Activated CD4-positive, alpha-beta T cell treated with anti-CD3 and anti-CD28 coated beads for 36 hours (primary cell): ENCODE data around the gene CTDSPL2. TPM values are rescaled to one million over a fixed set of nuclear protein-coding genes. Genes with fewer than 3 reads are reported as not detected.

Experiments used
- ATAC-seq: fragments of 200-7000 bp; cut with Tn5 transposase; one replicate; pipeline ENCODE4 v1.10.0; 2021; ENCODE audit warnings: mild to moderate bottlenecking, moderate library complexity
- CTCF ChIA-PET: fragments of 350-600 bp; sonication (Branson Sonifier 250); formaldehyde crosslinking; loops from one replicate; lab custom pipeline; 2021; ENCODE audit warnings: antibody characterized with exemption; lab: Charles Lee
- POLR2A ChIA-PET: fragments of 350-600 bp; sonication (Branson Sonifier 250); formaldehyde crosslinking; loops from one replicate; lab custom pipeline; 2021; ENCODE audit warnings: antibody characterized with exemption, inconsistent platforms; lab: Charles Lee
- DNase-seq: peaks from one replicate; pipeline ENCODE4 v3.0.0-alpha.2; 2020
- H3K27ac Mint-ChIP-seq: one replicate; pipeline ENCODE4 v1.8.0; 2021; ENCODE audit warnings: mixed read lengths
- H3K27me3 Mint-ChIP-seq: one replicate; pipeline ENCODE4 v1.8.0; 2021; ENCODE audit warnings: mixed read lengths
- H3K36me3 Mint-ChIP-seq: one replicate; pipeline ENCODE4 v1.8.0; 2021; ENCODE audit warnings: low read depth, mixed read lengths
- H3K4me1 Mint-ChIP-seq: one replicate; pipeline ENCODE4 v1.8.0; 2021; ENCODE audit warnings: mixed read lengths
- H3K4me3 Mint-ChIP-seq: one replicate; pipeline ENCODE4 v1.8.0; 2021; ENCODE audit warnings: mild to moderate bottlenecking, moderate library complexity, mixed read lengths
- H3K9me3 Mint-ChIP-seq: one replicate; pipeline ENCODE4 v1.8.0; 2021; ENCODE audit warnings: low read depth, mixed read lengths
- intact Hi-C, 2 experiments: fragments of 100-400 bp; cut with DNase I in 1 of 2; cut with micrococcal nuclease in 1 of 2; formaldehyde crosslinking; loops; one replicate each; pipeline versions ENCODE4 v1.14.2 to v1.15.1; 2022 to 2024; cut with DNase I, micrococcal nuclease
- total RNA-seq, 2 experiments: library from RNA; stranded (reverse); gene quantifications; one replicate each; pipeline ENCODE4 v1.2.3, GENCODE V29; 2021

Gene CTDSPL2
- 100 to 1,000 TPM in 1 of 2 experiments, 10 to 100 TPM in 1; 80.7 to 107 TPM for total RNA-seq

- ChIA-PET CTCF (interaction anchor here (0.6 to 3.1 kb wide), 19 partner anchors 9 to 707 kb away, joined by 3 to 17 read pairs (median 3); partner anchors contain the start of gene GOLM2), POLR2A (interaction anchor here (0.6 to 2.7 kb wide), 11 partner anchors 9 to 286 kb away, joined by 3 to 26 read pairs (median 5); partner anchors contain the start of genes EIF3J, FRMD5 and GOLM2)
- Mint-ChIP-seq H3K4me3 (peak within 1 kb of the TSS; percentile 98), H3K27me3 (no peaks in the 10 kb centered on the region), H3K27ac (peak within 1 kb of the TSS; percentile 99), H3K36me3 (peaks cover 13% of the 10 kb centered on the region), H3K9me3 (no peaks in the 10 kb centered on the region), H3K4me1 (peaks cover 36% of the 10 kb centered on the region)
- peak; percentile 98 for ATAC-seq
- intact Hi-C loops = loop anchor here (1.0 to 5.0 kb wide), 14 partner anchors 40 to 976 kb away; partner anchors contain the start of genes EIF3J (in 2 of the 2), GOLM2 (in 2 of the 2), B2M (in 1 of the 2) and PATL2 (in 1 of the 2)
- peak; percentile 97 for DNase-seq
These were observed at the start of gene CTDSPL2 for GRCh38 chr15:44426975-44427755. TSS of gene CTDSPL2 (plus strand) at chr15:44427629. CDS start at chr15:44459015, 31,386 bp downstream.

DNA sequence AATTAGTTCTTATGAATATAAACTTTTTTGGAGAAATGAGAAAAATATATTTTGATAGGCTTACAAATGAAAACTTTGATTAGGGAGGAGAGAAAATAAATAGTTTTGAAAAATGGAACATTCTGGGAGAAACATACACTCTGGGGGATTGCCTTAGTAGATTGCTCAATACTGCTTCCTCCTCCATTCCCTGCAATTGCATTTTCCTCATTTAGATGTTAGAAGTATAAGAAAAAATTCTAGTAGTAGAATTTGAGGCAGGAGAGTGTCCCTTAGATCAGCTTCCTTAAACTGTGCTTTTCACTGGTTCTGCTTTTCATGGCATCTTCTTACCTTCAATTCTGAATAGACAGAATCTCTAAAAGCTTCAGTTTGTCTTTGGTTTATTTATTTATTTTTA is 46.2 kb upstream of the CTDSPL2 start:
- intact Hi-C loops = no loop called here
- H3K4me1 Mint-ChIP-seq = peaks cover 6% of the 10 kb centered on the region
- no peaks in the 10 kb centered on the region for H3K9me3 Mint-ChIP-seq
- H3K27me3 Mint-ChIP-seq = no peaks in the 10 kb centered on the region
- DNase-seq (no peak), ATAC-seq (no peak)
- POLR2A ChIA-PET = no interaction called here
- H3K27ac Mint-ChIP-seq = no peak overlapping the region
- H3K36me3 Mint-ChIP-seq = peaks cover 17% of the 10 kb centered on the region
- no peak overlapping the region for H3K4me3 Mint-ChIP-seq
- CTCF ChIA-PET = no interaction called here

GRCh38 chr15:44385344-44385942 is 42.0 kb upstream of the CTDSPL2 start:
- no peak for DNase-seq
- no peak overlapping the region for H3K4me3 Mint-ChIP-seq
- H3K4me1 Mint-ChIP-seq = peaks cover 6% of the 10 kb centered on the region
- no peak for ATAC-seq
- no peaks in the 10 kb centered on the region for H3K9me3 Mint-ChIP-seq
- ChIA-PET POLR2A (interaction anchor here (0.6 kb wide), 1 partner anchor 60 kb away, joined by 4 read pairs; no protein-coding TSS in a partner anchor), CTCF (no interaction called here)
- no peaks in the 10 kb centered on the region for H3K27me3 Mint-ChIP-seq
- H3K36me3 Mint-ChIP-seq = peaks cover 16% of the 10 kb centered on the region
- intact Hi-C loops = no loop called here
- no peak overlapping the region for H3K27ac Mint-ChIP-seq

GRCh38 chr15:44394062-44394461 is 33.4 kb upstream of the CTDSPL2 start:
- Mint-ChIP-seq H3K27me3 (no peaks in the 10 kb centered on the region), H3K9me3 (no peaks in the 10 kb centered on the region), H3K4me1 (peaks cover 6% of the 10 kb centered on the region), H3K4me3 (no peak overlapping the region), H3K36me3 (no peaks in the 10 kb centered on the region), H3K27ac (no peak overlapping the region)
- ATAC-seq = no peak
- intact Hi-C loops = no loop called here
- ChIA-PET CTCF (interaction anchor here (0.6 kb wide), 1 partner anchor 444 kb away, joined by 3 read pairs; no protein-coding TSS in a partner anchor), POLR2A (interaction anchor here (0.6 kb wide), 1 partner anchor 106 kb away, joined by 3 read pairs; no protein-coding TSS in a partner anchor)
- no peak for DNase-seq

GRCh38 chr15:44394562-44394961 is 32.9 kb upstream of the CTDSPL2 start:
- DNase-seq (no peak), ATAC-seq (peak; percentile 23)
- peaks cover 6% of the 10 kb centered on the region for H3K4me1 Mint-ChIP-seq
- H3K27ac Mint-ChIP-seq = no peak overlapping the region
- CTCF ChIA-PET = interaction anchor here (0.6 kb wide), 1 partner anchor 444 kb away, joined by 3 read pairs; no protein-coding TSS in a partner anchor
- H3K36me3 Mint-ChIP-seq = no peaks in the 10 kb centered on the region
- no peaks in the 10 kb centered on the region for H3K9me3 Mint-ChIP-seq
- no peaks in the 10 kb centered on the region for H3K27me3 Mint-ChIP-seq
- POLR2A ChIA-PET = no interaction called here
- intact Hi-C loops = no loop called here
- H3K4me3 Mint-ChIP-seq = no peak overlapping the region

DNA sequence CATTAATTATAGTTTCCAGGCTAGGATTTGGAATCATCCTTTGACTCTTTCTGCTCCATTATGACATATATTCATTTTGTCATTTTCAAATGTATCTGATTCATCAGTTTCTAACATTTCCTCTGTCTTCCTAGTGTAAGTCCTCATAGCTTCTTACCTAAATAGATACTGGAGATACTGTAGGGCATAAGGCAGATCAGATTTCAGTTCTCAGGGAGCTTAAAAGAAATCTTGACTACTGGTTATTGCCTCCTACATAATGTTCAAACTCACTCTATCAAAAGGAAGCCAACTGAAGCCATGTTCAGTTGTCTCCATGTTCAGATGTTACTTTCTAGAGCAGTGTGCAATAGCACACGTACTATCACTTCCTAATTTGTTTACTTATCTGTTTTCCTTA is 29.6 kb upstream of the CTDSPL2 start:
- Mint-ChIP-seq H3K27ac (no peak overlapping the region), H3K4me1 (peaks cover 6% of the 10 kb centered on the region), H3K27me3 (no peaks in the 10 kb centered on the region), H3K4me3 (no peak overlapping the region), H3K9me3 (no peaks in the 10 kb centered on the region), H3K36me3 (no peaks in the 10 kb centered on the region)
- ChIA-PET POLR2A (no interaction called here), CTCF (interaction anchor here (0.9 to 1.1 kb wide), 2 partner anchors 13 to 29 kb away, joined by 3 read pairs; partner anchors contain the start of gene CTDSPL2)
- intact Hi-C loops = no loop called here
- DNase-seq = no peak
- ATAC-seq = no peak

GRCh38 chr15:44414001-44414400 is 13.4 kb upstream of the CTDSPL2 start:
- peaks cover 6% of the 10 kb centered on the region for H3K36me3 Mint-ChIP-seq
- peaks cover 3% of the 10 kb centered on the region for H3K4me1 Mint-ChIP-seq
- H3K4me3 Mint-ChIP-seq = no peak overlapping the region
- ChIA-PET POLR2A (no interaction called here), CTCF (interaction anchor here (1.0 kb wide), 1 partner anchor 96 kb away, joined by 3 read pairs; no protein-coding TSS in a partner anchor)
- intact Hi-C loops = loop anchor here in 1 of 2 experiments (1.0 kb wide), 1 partner anchor 106 kb away; no protein-coding TSS in a partner anchor
- no peak overlapping the region for H3K27ac Mint-ChIP-seq
- ATAC-seq (peak; percentile 98), DNase-seq (peak; percentile 12)
- no peaks in the 10 kb centered on the region for H3K27me3 Mint-ChIP-seq
- no peaks in the 10 kb centered on the region for H3K9me3 Mint-ChIP-seq

GRCh38 chr15:44427756-44428724 is 611 bp downstream of the CTDSPL2 start:
- DNase-seq (no peak), ATAC-seq (peak; percentile 10)
- ChIA-PET POLR2A (interaction anchor here (0.6 to 2.7 kb wide), 13 partner anchors 8 to 1853 kb away, joined by 3 to 26 read pairs (median 4); partner anchors contain the start of genes EIF3J and GOLM2), CTCF (interaction anchor here (0.6 to 3.1 kb wide), 14 partner anchors 8 to 707 kb away, joined by 3 to 17 read pairs (median 4); partner anchors contain the start of gene GOLM2)
- H3K9me3 Mint-ChIP-seq = no peaks in the 10 kb centered on the region
- peaks cover 17% of the 10 kb centered on the region for H3K36me3 Mint-ChIP-seq
- H3K27me3 Mint-ChIP-seq = no peaks in the 10 kb centered on the region
- peak overlapping the region; percentile 98 for H3K4me3 Mint-ChIP-seq
- H3K4me1 Mint-ChIP-seq = peaks cover 36% of the 10 kb centered on the region
- peak overlapping the region; percentile 99 for H3K27ac Mint-ChIP-seq
- intact Hi-C loops = loop anchor here (1.0 to 5.0 kb wide), 14 partner anchors 39 to 975 kb away; partner anchors contain the start of genes EIF3J (in 2 of the 2), GOLM2 (in 2 of the 2), B2M (in 1 of the 2) and PATL2 (in 1 of the 2)

DNA sequence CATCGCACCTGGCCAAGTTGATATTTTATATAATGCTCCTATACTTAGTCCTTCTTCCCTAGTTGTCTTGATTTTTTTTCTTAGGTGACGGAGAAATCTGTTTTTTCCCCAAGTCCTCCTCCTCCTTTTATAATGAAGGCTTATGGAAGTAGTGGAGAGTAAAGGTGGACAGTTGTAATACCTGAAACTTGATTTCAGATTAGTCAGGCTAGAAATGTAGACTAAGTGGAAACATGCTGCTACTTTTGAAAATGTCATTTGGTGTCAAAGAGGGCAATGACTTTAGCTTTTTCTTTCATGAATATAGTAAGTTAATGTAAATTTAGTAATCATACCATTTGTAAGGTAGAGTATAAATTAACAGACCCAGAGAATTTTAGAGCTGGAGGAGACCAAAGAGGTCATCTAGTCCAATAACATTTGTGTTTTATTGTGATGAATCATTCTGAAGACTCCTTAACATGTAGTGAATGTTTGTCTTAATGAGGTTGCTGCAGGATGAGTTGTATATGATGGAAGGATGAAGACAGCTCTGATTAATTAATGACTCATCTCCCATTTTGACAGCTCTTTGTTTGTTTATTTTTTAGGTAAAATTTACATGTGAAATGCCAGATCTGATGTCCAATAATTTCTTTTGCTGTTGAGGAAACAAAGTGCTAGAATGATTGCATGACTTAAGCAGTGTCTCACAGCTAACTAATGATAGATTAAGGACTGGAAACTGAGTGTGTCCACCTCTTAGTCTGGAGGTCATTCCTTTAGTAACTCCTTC is 8.7 kb downstream of the CTDSPL2 start:
- Mint-ChIP-seq H3K4me1 (peaks cover 54% of the 10 kb centered on the region), H3K36me3 (peaks cover 37% of the 10 kb centered on the region), H3K27ac (peak overlapping the region; percentile 56)

More for the DNA sequence above, 8.7 kb downstream of the CTDSPL2 start:
- intact Hi-C loops = no loop called here
- H3K27me3 Mint-ChIP-seq = no peaks in the 10 kb centered on the region
- no peak for DNase-seq
- peaks cover 2% of the 10 kb centered on the region for H3K9me3 Mint-ChIP-seq
- ChIA-PET CTCF (interaction anchor here (0.8 to 1.1 kb wide), 3 partner anchors 9 to 60 kb away, joined by 3 to 7 read pairs (median 3); partner anchors contain the start of gene CTDSPL2), POLR2A (interaction anchor here (0.6 to 1.0 kb wide), 3 partner anchors 8 to 575 kb away, joined by 4 to 7 read pairs (median 4); partner anchors contain the start of gene CTDSPL2)
- ATAC-seq = peak; percentile 85
- H3K4me3 Mint-ChIP-seq = no peak overlapping the region
